ENCODE data around the gene AMER3. TPM values are rescaled to one million over a fixed set of nuclear protein-coding genes. Genes with fewer than 3 reads are reported as not detected.

AMER3 gene
- total RNA-seq, 1 donor from 2014 or later, result not detected

DNA sequence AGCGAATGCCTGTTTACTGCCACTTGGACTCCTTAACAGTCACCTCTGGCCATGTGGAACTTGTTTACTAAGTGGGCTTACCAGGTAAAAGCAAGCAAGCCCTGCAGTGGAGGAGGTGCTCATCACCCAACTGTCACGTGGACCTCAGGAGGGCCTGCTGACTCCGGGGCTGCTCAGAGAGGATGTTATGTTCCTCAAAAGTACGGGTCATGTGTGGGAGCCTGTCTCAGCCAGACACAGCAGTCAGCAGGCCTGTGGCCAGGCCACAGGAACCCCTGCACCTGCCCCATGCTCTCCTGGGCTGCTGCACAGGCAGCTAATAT is 36.2 kb downstream of the AMER3 start:
- TF ChIP-seq, protein P1, sequence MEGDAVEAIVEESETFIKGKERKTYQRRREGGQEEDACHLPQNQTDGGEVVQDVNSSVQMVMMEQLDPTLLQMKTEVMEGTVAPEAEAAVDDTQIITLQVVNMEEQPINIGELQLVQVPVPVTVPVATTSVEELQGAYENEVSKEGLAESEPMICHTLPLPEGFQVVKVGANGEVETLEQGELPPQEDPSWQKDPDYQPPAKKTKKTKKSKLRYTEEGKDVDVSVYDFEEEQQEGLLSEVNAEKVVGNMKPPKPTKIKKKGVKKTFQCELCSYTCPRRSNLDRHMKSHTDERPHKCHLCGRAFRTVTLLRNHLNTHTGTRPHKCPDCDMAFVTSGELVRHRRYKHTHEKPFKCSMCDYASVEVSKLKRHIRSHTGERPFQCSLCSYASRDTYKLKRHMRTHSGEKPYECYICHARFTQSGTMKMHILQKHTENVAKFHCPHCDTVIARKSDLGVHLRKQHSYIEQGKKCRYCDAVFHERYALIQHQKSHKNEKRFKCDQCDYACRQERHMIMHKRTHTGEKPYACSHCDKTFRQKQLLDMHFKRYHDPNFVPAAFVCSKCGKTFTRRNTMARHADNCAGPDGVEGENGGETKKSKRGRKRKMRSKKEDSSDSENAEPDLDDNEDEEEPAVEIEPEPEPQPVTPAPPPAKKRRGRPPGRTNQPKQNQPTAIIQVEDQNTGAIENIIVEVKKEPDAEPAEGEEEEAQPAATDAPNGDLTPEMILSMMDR (IDR thresholded peaks at IDR 0.05), result no peak
- DNase-seq (ENCODE audit: extremely low spot score, unreplicated experiment), result peak; percentile 46
- Mint-ChIP-seq H3K27ac (ENCODE audit: unreplicated experiment) (no peak overlapping the region), H3K4me3 (ENCODE audit: unreplicated experiment) (no peak overlapping the region), H3K4me1 (ENCODE audit: unreplicated experiment) (no peaks in the 10 kb centered on the region), H3K27me3 (ENCODE audit: unreplicated experiment) (peaks cover 9% of the 10 kb centered on the region), H3K36me3 (ENCODE audit: unreplicated experiment) (no peaks in the 10 kb centered on the region), H3K9me3 (ENCODE audit: unreplicated experiment) (no peaks in the 10 kb centered on the region)

GRCh38 chr2:130795431-130795830 is 40.1 kb downstream of the AMER3 start:
- Mint-ChIP-seq H3K4me1 (ENCODE audit: unreplicated experiment) (peaks cover 3% of the 10 kb centered on the region), H3K36me3 (ENCODE audit: unreplicated experiment) (no peaks in the 10 kb centered on the region), H3K27me3 (ENCODE audit: unreplicated experiment) (peaks cover 9% of the 10 kb centered on the region), H3K27ac (ENCODE audit: unreplicated experiment) (no peak overlapping the region), H3K9me3 (ENCODE audit: unreplicated experiment) (no peaks in the 10 kb centered on the region), H3K4me3 (ENCODE audit: unreplicated experiment) (no peak overlapping the region)
- TF ChIP-seq, protein P1 (IDR thresholded peaks at IDR 0.05), result no peak
- peak; percentile 40 for DNase-seq (ENCODE audit: extremely low spot score, unreplicated experiment)

DNA sequence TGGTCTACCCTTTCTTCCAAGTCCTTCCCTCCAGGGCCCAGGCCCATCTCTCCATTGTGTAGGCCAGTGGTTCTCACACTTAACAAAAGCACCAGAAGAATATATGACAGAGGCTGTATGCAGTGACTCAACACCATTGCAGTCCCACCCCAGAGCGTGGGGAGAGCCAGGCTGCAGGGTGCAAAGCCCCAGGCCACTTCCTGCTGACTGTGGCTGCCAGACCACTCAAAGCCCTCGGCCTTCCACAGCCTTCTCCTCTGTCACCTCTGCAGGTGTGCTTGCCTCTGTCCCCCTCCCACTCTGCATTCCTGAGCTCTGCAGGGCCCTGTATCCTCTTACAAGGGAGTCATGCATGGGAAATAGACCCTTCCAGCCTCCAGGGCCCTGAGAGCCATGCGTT is 41.0 kb downstream of the AMER3 start:
- H3K4me3 Mint-ChIP-seq (ENCODE audit: unreplicated experiment), result no peak overlapping the region
- DNase-seq (ENCODE audit: extremely low spot score, unreplicated experiment), result peak; percentile 74

DNA sequence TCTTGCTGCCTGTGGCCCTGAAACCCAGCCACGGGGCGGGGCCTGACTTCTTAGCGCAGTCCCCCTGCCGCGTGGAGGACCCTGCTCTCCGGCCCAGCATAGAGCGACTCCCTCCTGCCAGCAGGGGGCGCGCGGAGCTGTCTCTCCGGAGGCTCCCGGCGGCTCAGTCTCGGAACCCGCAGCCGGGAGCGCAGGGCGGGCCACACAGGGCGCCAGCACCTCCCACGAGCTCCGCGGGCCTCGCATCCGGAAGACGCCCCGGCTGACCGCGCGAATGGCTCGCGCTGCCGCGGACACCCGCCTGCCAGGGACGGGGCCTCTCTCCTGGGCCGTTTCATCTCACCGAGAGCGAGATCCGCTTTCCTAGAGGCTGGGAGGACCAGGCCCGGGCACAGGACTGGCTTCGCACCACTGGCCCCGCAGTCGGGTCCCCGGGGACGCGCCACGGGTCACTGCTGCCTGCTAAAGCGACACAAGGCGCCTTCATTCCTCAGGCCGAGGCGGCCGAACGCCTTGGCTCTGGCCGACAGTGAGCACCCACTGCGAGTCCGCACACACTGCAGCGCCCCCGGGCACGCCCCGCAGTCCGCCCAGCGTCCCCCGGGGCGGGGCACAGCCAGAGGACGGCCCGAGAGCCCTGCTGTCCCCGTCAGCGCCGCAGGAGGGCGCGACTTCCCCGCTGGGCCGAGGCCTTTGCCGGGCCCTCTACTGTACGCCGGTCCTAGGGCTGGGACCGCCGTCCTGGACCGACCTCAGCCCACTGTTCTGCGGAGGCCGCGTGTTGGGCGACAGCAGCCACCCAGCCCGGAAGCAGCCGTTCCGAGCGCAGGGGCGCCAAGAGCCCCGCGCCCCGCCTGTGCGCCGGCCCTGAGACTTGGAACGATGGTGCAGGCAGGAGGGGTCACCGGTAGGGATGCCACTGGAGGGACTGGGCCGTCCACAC is 42.4 kb downstream of the AMER3 start:
- TF ChIP-seq, protein P1 (IDR thresholded peaks at IDR 0.05), result peak; percentile 82
- no peaks in the 10 kb centered on the region for H3K36me3 Mint-ChIP-seq (ENCODE audit: unreplicated experiment)
- H3K4me1 Mint-ChIP-seq (ENCODE audit: unreplicated experiment), result peaks cover 3% of the 10 kb centered on the region
- peaks cover 4% of the 10 kb centered on the region for H3K27me3 Mint-ChIP-seq (ENCODE audit: unreplicated experiment)
- no peaks in the 10 kb centered on the region for H3K9me3 Mint-ChIP-seq (ENCODE audit: unreplicated experiment)
- no peak overlapping the region for H3K27ac Mint-ChIP-seq (ENCODE audit: unreplicated experiment)
- H3K4me3 Mint-ChIP-seq (ENCODE audit: unreplicated experiment), result peak overlapping the region; percentile 67
- DNase-seq (ENCODE audit: extremely low spot score, unreplicated experiment), result peak; percentile 97

More for the DNA sequence above, 41.0 kb downstream of the AMER3 start:
- no peaks in the 10 kb centered on the region for H3K9me3 Mint-ChIP-seq (ENCODE audit: unreplicated experiment)
- H3K27ac Mint-ChIP-seq (ENCODE audit: unreplicated experiment), result no peak overlapping the region
- no peaks in the 10 kb centered on the region for H3K36me3 Mint-ChIP-seq (ENCODE audit: unreplicated experiment)
- H3K4me1 Mint-ChIP-seq (ENCODE audit: unreplicated experiment), result peaks cover 3% of the 10 kb centered on the region
- H3K27me3 Mint-ChIP-seq (ENCODE audit: unreplicated experiment), result peaks cover 9% of the 10 kb centered on the region
- TF ChIP-seq, protein P1 (IDR thresholded peaks at IDR 0.05), result no peak

- H3K27ac Mint-ChIP-seq (ENCODE audit: unreplicated experiment), result no peak overlapping the region
- TF ChIP-seq, protein P1 (IDR thresholded peaks at IDR 0.05), result no peak
- H3K9me3 Mint-ChIP-seq (ENCODE audit: unreplicated experiment), result no peaks in the 10 kb centered on the region
- no peak for DNase-seq (ENCODE audit: extremely low spot score, unreplicated experiment)
- no peaks in the 10 kb centered on the region for H3K36me3 Mint-ChIP-seq (ENCODE audit: unreplicated experiment)
- H3K4me3 Mint-ChIP-seq (ENCODE audit: unreplicated experiment), result peak overlapping the region; percentile 67
- peaks cover 3% of the 10 kb centered on the region for H3K4me1 Mint-ChIP-seq (ENCODE audit: unreplicated experiment)
- H3K27me3 Mint-ChIP-seq (ENCODE audit: unreplicated experiment), result peaks cover 2% of the 10 kb centered on the region
Observed at GRCh38 chr2:130798472-130799218, 43.3 kb downstream of the AMER3 start.
